Activated T-helper 17 cell treated with anti-CD3 and anti-CD28 coated beads, Interleukin-2, amount 50 U/mL, for 72 hours (primary cell): Measurements from ENCODE around the gene TMPRSS2. TPM values are rescaled to one million over a fixed set of nuclear protein-coding genes. Genes with fewer than 3 reads are reported as not detected.

Source experiments
- ATAC-seq: fragments of 150-1000 bp; cut with Tn5 transposase; replicated peaks from 2 replicates; pipeline ENCODE4 v1.10.0; 2021; ENCODE audit warnings: mild to moderate bottlenecking, moderate library complexity
- H3K27ac Mint-ChIP-seq: one replicate; pipeline ENCODE4 v1.8.0; 2022; ENCODE audit warnings: mixed read lengths
- H3K27me3 Mint-ChIP-seq: one replicate; pipeline ENCODE4 v1.8.0; 2022; ENCODE audit warnings: mixed read lengths
- H3K36me3 Mint-ChIP-seq: one replicate; pipeline ENCODE4 v1.8.0; 2022; ENCODE audit warnings: low read depth, mild to moderate bottlenecking, mixed read lengths
- H3K4me1 Mint-ChIP-seq: one replicate; pipeline ENCODE4 v1.8.0; 2022; ENCODE audit warnings: mixed read lengths
- H3K4me3 Mint-ChIP-seq: one replicate; pipeline ENCODE4 v1.8.0; 2022; ENCODE audit warnings: mild to moderate bottlenecking, mixed read lengths
- H3K9me3 Mint-ChIP-seq: one replicate; pipeline ENCODE4 v1.8.0; 2022; ENCODE audit warnings: mixed read lengths
- total RNA-seq, 2 donors: library from RNA; stranded (reverse); gene quantifications; one replicate each; pipeline ENCODE4 v1.2.3, GENCODE V29; 2022

TMPRSS2 gene
- total RNA-seq, 2 donors from 2014 or later, result not detected

- Mint-ChIP-seq H3K4me1 (peaks cover 3% of the 10 kb centered on the region), H3K36me3 (no peaks in the 10 kb centered on the region)
- ATAC-seq, result peak; percentile 44
Measured at GRCh38 chr21:41521489-41522027, 13.6 kb upstream of the TMPRSS2 start.

GRCh38 chr21:41520560-41521442 is 12.8 kb upstream of the TMPRSS2 start:
- Mint-ChIP-seq H3K4me3 (peak overlapping the region; percentile 6), H3K4me1 (peaks cover 3% of the 10 kb centered on the region), H3K27ac (no peak overlapping the region), H3K27me3 (no peaks in the 10 kb centered on the region), H3K9me3 (no peaks in the 10 kb centered on the region), H3K36me3 (no peaks in the 10 kb centered on the region)
- peak; percentile 93 for ATAC-seq

More at GRCh38 chr21:41521489-41522027, 13.6 kb upstream of the TMPRSS2 start:
- H3K9me3 Mint-ChIP-seq, result no peaks in the 10 kb centered on the region
- peaks cover 4% of the 10 kb centered on the region for H3K27me3 Mint-ChIP-seq
- H3K27ac Mint-ChIP-seq, result no peak overlapping the region
- peak overlapping the region; percentile 6 for H3K4me3 Mint-ChIP-seq

- Mint-ChIP-seq H3K9me3 (no peaks in the 10 kb centered on the region), H3K4me3 (no peak overlapping the region), H3K4me1 (peaks cover 3% of the 10 kb centered on the region), H3K27me3 (no peaks in the 10 kb centered on the region), H3K27ac (no peak overlapping the region), H3K36me3 (no peaks in the 10 kb centered on the region)
- no peak for ATAC-seq
Measured at GRCh38 chr21:41519806-41520559, 12.0 kb upstream of the TMPRSS2 start.

GRCh38 chr21:41518757-41519156 is 10.8 kb upstream of the TMPRSS2 start:
- Mint-ChIP-seq H3K4me1 (peaks cover 3% of the 10 kb centered on the region), H3K27me3 (no peaks in the 10 kb centered on the region)
- no peak for ATAC-seq

GRCh38 chr21:41511858-41512257 is 3.9 kb upstream of the TMPRSS2 start:
- no peak overlapping the region for H3K4me3 Mint-ChIP-seq

More at GRCh38 chr21:41518757-41519156, 10.8 kb upstream of the TMPRSS2 start:
- no peak overlapping the region for H3K4me3 Mint-ChIP-seq
- no peaks in the 10 kb centered on the region for H3K9me3 Mint-ChIP-seq
- H3K27ac Mint-ChIP-seq, result no peak overlapping the region
- no peaks in the 10 kb centered on the region for H3K36me3 Mint-ChIP-seq

GRCh38 chr21:41510500-41510899 is 2.5 kb upstream of the TMPRSS2 start:
- H3K36me3 Mint-ChIP-seq, result no peaks in the 10 kb centered on the region
- ATAC-seq, result no peak
- no peaks in the 10 kb centered on the region for H3K9me3 Mint-ChIP-seq
- H3K4me3 Mint-ChIP-seq, result no peak overlapping the region
- peaks cover 16% of the 10 kb centered on the region for H3K27me3 Mint-ChIP-seq
- H3K27ac Mint-ChIP-seq, result no peak overlapping the region
- H3K4me1 Mint-ChIP-seq, result no peaks in the 10 kb centered on the region

More at GRCh38 chr21:41511858-41512257, 3.9 kb upstream of the TMPRSS2 start:
- Mint-ChIP-seq H3K4me1 (no peaks in the 10 kb centered on the region), H3K27me3 (peaks cover 6% of the 10 kb centered on the region), H3K36me3 (no peaks in the 10 kb centered on the region), H3K9me3 (no peaks in the 10 kb centered on the region), H3K27ac (no peak overlapping the region)
- no peak for ATAC-seq

- H3K4me3 Mint-ChIP-seq, result no peak overlapping the region
- ATAC-seq, result no peak
- H3K4me1 Mint-ChIP-seq, result no peaks in the 10 kb centered on the region
- peaks cover 20% of the 10 kb centered on the region for H3K27me3 Mint-ChIP-seq
- no peaks in the 10 kb centered on the region for H3K9me3 Mint-ChIP-seq
- H3K36me3 Mint-ChIP-seq, result no peaks in the 10 kb centered on the region
- H3K27ac Mint-ChIP-seq, result no peak overlapping the region
Measured at GRCh38 chr21:41509733-41510132, 1.8 kb upstream of the TMPRSS2 start.

GRCh38 chr21:41509145-41509496 is 1.2 kb upstream of the TMPRSS2 start:
- H3K4me1 Mint-ChIP-seq, result peaks cover 4% of the 10 kb centered on the region
- H3K36me3 Mint-ChIP-seq, result no peaks in the 10 kb centered on the region
- H3K27ac Mint-ChIP-seq, result no peak overlapping the region
- H3K27me3 Mint-ChIP-seq, result peaks cover 24% of the 10 kb centered on the region
- peak overlapping the region; percentile 33 for H3K4me3 Mint-ChIP-seq
- no peak for ATAC-seq
- H3K9me3 Mint-ChIP-seq, result no peaks in the 10 kb centered on the region

- Mint-ChIP-seq H3K4me1 (peaks cover 7% of the 10 kb centered on the region), H3K9me3 (no peaks in the 10 kb centered on the region), H3K4me3 (peak overlapping the region; percentile 33), H3K27me3 (peaks cover 25% of the 10 kb centered on the region), H3K27ac (no peak overlapping the region), H3K36me3 (no peaks in the 10 kb centered on the region)
- no peak for ATAC-seq
Measured at GRCh38 chr21:41508415-41509144, 622 bp upstream of the TMPRSS2 start.

GRCh38 chr21:41506611-41507520 is 1.1 kb downstream of the TMPRSS2 start:
- H3K4me3 Mint-ChIP-seq, result no peak overlapping the region
- H3K27me3 Mint-ChIP-seq, result peaks cover 31% of the 10 kb centered on the region
- no peaks in the 10 kb centered on the region for H3K36me3 Mint-ChIP-seq
- ATAC-seq, result no peak
- no peaks in the 10 kb centered on the region for H3K9me3 Mint-ChIP-seq
- no peak overlapping the region for H3K27ac Mint-ChIP-seq
- H3K4me1 Mint-ChIP-seq, result peaks cover 7% of the 10 kb centered on the region

GRCh38 chr21:41506005-41506594 is 1.9 kb downstream of the TMPRSS2 start:
- no peak for ATAC-seq

GRCh38 chr21:41504030-41504429 is 3.9 kb downstream of the TMPRSS2 start:
- no peak overlapping the region for H3K4me3 Mint-ChIP-seq
- H3K4me1 Mint-ChIP-seq, result peaks cover 7% of the 10 kb centered on the region
- H3K9me3 Mint-ChIP-seq, result no peaks in the 10 kb centered on the region
- no peak overlapping the region for H3K27ac Mint-ChIP-seq
- no peaks in the 10 kb centered on the region for H3K36me3 Mint-ChIP-seq
- H3K27me3 Mint-ChIP-seq, result peaks cover 39% of the 10 kb centered on the region
- no peak for ATAC-seq

More at GRCh38 chr21:41506005-41506594, 1.9 kb downstream of the TMPRSS2 start:
- H3K4me3 Mint-ChIP-seq, result no peak overlapping the region
- H3K9me3 Mint-ChIP-seq, result no peaks in the 10 kb centered on the region
- no peaks in the 10 kb centered on the region for H3K36me3 Mint-ChIP-seq
- no peak overlapping the region for H3K27ac Mint-ChIP-seq
- H3K27me3 Mint-ChIP-seq, result peaks cover 31% of the 10 kb centered on the region
- H3K4me1 Mint-ChIP-seq, result peaks cover 7% of the 10 kb centered on the region

- Mint-ChIP-seq H3K27ac (no peak overlapping the region), H3K27me3 (peaks cover 41% of the 10 kb centered on the region), H3K4me1 (peaks cover 7% of the 10 kb centered on the region), H3K36me3 (no peaks in the 10 kb centered on the region), H3K9me3 (no peaks in the 10 kb centered on the region), H3K4me3 (no peak overlapping the region)
- no peak for ATAC-seq
Measured at GRCh38 chr21:41503331-41503730, 4.6 kb downstream of the TMPRSS2 start.
